Urothelium cell line (cell line): ENCODE measurements around the gene MPEG1.

Experiments
- DNase-seq: peaks from one replicate; pipeline ENCODE4 v3.0.0; 2011; ENCODE audit warnings: low spot score, mixed read lengths
- FAIRE-seq: peaks from 2 replicates; lab custom pipeline; 2011; peaks lifted over from hg19 to GRCh38; lab: Jason Lieb, UNC

MPEG1 gene

DNA sequence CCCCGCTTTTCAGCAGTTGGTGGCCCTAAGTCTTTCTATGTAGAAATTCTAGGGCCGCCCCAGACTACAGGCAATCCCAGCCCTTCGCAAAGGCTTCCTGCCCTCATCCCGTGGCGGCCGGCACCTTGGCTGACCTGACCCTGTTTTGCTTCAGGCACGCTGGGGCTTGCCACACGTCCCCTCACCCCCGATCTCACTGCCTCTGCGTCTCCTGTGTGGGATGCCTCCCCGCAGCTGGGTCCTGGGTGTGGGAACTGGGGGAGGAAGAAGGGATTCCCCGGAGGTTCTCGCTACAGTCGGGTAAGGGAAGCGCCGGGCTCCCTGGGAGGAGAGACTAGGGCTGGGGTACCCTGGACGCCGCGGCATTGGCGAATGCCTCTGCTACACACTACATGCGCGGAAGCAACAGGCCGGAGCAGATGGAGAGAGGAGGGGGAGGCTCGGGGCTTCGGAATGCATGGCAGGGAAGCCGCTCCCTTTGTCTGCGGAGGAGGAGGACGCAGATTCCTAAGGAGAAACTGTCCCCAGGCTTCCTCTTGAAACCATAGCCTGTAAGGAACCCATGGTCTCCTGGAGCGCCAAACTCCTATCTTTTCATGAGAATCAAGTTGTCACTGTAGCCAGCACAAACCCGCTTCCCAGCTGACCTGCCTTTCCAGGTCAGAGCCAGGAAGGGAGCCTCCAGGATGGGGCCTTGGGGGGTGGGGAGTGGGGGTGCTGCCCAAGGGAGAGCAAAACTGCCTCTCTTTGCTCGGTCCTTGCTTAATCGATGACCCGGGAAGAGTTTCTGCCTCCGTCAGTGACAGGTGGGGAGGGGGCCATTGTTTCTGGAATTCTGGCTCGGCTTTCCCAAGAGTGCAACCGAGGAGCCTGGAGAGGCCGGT lies 39.4 kb downstream of the MPEG1 start:
- peak; percentile 32 for DNase-seq
- no peak for FAIRE-seq

DNA sequence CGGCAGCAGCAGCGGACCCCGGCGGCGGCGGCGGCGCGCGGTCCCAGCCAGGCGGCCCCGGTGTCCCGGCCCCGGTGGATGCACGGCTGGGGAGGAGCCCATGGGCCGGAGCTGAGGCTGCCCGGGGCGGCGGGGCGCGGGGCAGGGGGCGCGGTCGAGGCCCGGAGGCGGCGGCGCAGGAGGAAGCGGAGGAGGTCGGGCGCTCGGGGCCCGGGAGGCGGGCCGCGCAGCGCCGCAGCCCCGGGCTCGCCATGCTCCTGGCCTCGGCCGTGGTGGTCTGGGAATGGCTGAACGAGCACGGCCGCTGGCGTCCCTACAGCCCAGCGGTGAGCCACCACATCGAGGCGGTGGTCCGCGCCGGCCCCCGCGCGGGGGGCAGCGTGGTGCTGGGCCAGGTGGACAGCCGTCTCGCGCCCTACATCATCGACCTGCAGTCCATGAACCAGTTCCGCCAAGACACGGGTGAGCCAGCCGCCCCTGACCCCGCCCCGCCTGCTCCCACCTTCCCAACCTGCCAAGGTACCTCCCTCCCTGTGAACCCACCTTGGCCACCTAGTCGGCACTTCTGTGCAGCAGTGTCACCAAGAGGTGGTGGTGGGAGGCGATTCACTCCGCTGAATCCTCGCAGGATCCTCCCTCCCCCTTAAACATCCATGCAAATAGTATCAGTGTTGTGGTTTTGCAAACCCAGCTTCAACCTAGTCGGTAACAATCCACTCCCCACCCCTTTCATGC lies 40.2 kb downstream of the MPEG1 start:
- FAIRE-seq (no peak), DNase-seq (peak; percentile 37)

DNA sequence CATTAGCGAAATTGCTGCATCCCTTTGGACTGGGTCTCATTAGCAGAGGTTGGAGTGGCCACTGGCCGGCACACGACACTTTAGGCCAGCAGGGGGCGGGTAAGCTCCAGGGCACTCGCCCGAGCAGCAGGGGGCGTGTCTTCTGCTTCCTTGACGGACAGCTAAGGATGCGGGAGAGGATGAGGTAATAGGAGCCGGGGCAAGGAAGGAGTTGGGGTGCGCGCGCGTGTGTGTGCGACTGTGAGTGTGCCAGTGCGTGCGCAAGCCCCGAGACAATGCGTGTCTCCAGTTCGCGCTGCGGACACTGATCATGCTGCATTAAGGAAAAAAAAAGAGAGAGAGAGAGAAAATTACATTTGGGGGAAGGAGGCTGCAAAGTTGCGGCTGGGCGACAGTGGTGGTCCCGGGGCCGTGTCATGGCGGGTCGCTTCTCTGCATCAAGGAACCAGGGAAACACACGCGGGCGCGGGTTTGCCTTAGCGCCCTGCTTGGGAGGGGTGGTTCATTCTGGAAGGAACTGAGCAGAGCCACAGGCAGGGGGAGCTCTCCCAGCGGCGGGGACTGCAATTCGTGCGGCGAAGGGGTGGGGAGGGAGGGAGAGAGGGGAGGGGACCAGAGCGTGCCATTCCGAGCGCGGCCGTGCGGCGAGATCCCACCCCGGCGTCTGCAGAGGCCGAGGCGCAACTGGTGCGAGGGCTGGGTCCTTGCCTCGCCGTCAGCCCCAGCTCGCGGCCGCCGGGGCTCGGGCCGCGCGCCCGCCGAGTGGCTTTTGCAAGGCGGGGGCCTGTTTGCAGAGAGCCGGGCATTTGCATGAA lies 41.0 kb downstream of the MPEG1 start, which contains the start of gene DTX4:
TSS of gene DTX4 (plus strand) at position 625 of the 815 bp plus-strand sequence. CDS start 464 bp downstream, outside the sequence.
- FAIRE-seq: peak; percentile 86
- peak; percentile 91 for DNase-seq

DNA sequence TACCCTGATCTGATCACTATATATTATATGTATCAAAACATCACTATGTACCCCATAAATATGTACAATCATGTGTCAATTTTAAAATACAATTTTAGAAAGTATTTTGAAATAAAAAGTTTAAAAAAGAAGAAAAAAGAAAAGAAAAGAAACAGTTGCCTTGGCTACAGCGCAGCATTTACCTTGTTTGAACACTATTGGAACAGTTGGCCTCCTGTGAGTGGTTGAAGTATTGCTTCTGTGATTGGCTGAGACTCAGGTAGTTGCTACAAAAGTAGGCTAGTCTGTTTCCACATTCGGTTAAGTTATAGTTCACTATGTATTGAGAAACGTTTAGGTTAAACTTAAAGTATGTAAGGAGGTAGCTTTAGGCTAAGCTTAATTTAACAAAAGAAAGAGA lies 48.7 kb downstream of the MPEG1 start:
- FAIRE-seq: no peak
- DNase-seq: no peak
